HL-60/S4 treated with retinoic acid at 250 ng/mL for 4 days and 3 days (cell line): Measurements from ENCODE around the gene MALRD1.

ENCODE experiments used
- in situ Hi-C: fragments of 300-500 bp; cut with MboI; formaldehyde crosslinking; loops from 2 replicates; pipeline ENCODE4 v1.7.0; 2022; ENCODE audit warnings: low sequenced_read_pairs

MALRD1 gene

GRCh38 chr10:19048489-19048888, at the start of gene MALRD1:
MALRD1 (plus strand) TSS chr10:19048801; CDS start chr10:19048939, 138 bp downstream.
- in situ Hi-C loops = no loop called here

- in situ Hi-C loops = no loop called here
Measured at GRCh38 chr10:19003341-19003740, 45.3 kb upstream of the MALRD1 start.

- in situ Hi-C loops = no loop called here
Measured at GRCh38 chr10:19012111-19012510, 36.5 kb upstream of the MALRD1 start.

- in situ Hi-C loops = no loop called here
Measured at GRCh38 chr10:19014034-19014433, 34.6 kb upstream of the MALRD1 start.

GRCh38 chr10:19014498-19014897, 34.1 kb upstream of the MALRD1 start:
- in situ Hi-C loops = no loop called here

GRCh38 chr10:19017116-19017890, 31.3 kb upstream of the MALRD1 start:
- in situ Hi-C loops = no loop called here

- in situ Hi-C loops = no loop called here
Measured at GRCh38 chr10:19021162-19021561, 27.4 kb upstream of the MALRD1 start.

GRCh38 chr10:19024611-19025010, 24.0 kb upstream of the MALRD1 start:
- in situ Hi-C loops = no loop called here

GRCh38 chr10:19031763-19032162, 16.8 kb upstream of the MALRD1 start:
- in situ Hi-C loops = no loop called here

GRCh38 chr10:19033741-19034140, 14.9 kb upstream of the MALRD1 start:
- in situ Hi-C loops = no loop called here

GRCh38 chr10:19041171-19041570, 7.4 kb upstream of the MALRD1 start:
- in situ Hi-C loops = no loop called here

- in situ Hi-C loops = no loop called here
Measured at GRCh38 chr10:19043431-19043830, 5.2 kb upstream of the MALRD1 start.

GRCh38 chr10:19046679-19047078, 1.9 kb upstream of the MALRD1 start:
- in situ Hi-C loops = no loop called here

GRCh38 chr10:19048891-19049290, 290 bp downstream of the MALRD1 start:
- in situ Hi-C loops = no loop called here

GRCh38 chr10:19049567-19049966, 966 bp downstream of the MALRD1 start:
- in situ Hi-C loops = no loop called here

- in situ Hi-C loops = no loop called here
Measured at GRCh38 chr10:19054289-19054835, 5.8 kb downstream of the MALRD1 start.

GRCh38 chr10:19058046-19058445, 9.4 kb downstream of the MALRD1 start:
- in situ Hi-C loops = no loop called here

- in situ Hi-C loops = no loop called here
Measured at GRCh38 chr10:19063986-19064385, 15.4 kb downstream of the MALRD1 start.

- in situ Hi-C loops = no loop called here
Measured at GRCh38 chr10:19071946-19072345, 23.3 kb downstream of the MALRD1 start.

- in situ Hi-C loops = no loop called here
Measured at GRCh38 chr10:19077276-19077675, 28.7 kb downstream of the MALRD1 start.

- in situ Hi-C loops = no loop called here
Measured at GRCh38 chr10:19096501-19097073, 48.0 kb downstream of the MALRD1 start.

GRCh38 chr10:19097151-19097550, 48.5 kb downstream of the MALRD1 start:
- in situ Hi-C loops = no loop called here
